Stimulated activated CD8-positive, alpha-beta memory T cell treated with anti-CD3 and anti-CD28 coated beads, Interleukin-7, amount 100 ng/mL, for 48 hours (primary cell): ENCODE results near the gene PARD3.

Source experiments
- DNase-seq, 2 donors: peaks; one replicate each; pipeline ENCODE4 v3.0.0-alpha.2; 2020; ENCODE audit warnings: low read depth in 1 of 2; ENCODE audit errors: extremely low read depth in 1 of 2

The PARD3 gene

DNA sequence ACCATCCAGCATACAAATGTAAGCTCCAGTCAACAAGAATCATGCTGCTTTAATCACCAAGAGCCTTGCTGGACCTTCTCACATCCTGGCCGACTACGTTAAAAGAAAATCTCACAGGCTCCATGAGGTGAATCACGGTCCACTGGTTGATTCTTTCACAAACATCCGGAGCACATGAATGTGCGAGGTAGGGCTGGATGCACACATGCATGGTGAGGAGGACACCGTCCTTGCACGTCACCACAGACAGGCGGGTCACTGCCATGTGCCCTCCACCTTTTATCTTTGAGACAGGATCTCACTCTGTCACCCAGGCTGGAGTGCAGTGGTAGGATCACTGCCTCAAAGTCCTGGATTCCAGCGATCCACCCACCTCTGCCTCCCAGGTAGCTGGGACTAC is 265.1 kb downstream of the PARD3 start:
- DNase-seq: no peak

DNA sequence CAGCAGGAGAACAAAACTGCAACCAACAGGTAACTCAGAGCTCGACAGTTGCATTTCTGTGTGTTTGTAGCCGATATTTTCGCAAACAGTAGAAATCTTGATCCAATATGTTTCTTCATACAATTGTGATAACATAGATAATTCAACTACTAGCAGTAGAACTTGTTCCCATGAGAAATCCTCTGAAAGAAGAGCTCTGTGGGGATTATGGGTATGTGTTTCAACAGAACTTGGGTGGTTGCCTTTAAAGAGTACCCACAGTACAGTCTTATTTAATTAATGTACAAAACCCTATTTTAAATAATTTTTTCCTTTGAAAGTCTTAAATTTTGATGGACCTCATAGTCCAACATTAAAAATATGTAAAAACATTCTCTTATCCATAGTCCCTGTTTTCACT is 266.1 kb downstream of the PARD3 start:
- DNase-seq: no peak

DNA sequence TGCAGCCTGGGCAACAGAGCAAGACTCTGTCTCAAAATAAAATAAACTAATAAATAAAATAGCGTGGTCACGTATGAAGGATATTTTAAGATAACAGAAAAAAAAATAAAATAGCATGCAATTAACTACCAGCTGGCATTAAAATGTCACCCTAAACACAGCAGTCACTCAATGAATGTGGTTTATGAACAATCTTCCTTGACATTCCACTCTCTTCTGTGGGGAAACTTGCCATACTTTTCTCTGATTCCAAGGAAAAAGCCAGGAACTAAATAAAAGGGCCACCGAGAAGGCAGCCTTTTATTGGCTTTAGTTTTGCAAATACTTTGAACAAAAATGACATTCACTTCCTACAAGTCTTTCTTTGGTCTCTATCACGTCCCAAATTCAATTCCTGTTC is 266.6 kb downstream of the PARD3 start:
- no peak for DNase-seq

DNA sequence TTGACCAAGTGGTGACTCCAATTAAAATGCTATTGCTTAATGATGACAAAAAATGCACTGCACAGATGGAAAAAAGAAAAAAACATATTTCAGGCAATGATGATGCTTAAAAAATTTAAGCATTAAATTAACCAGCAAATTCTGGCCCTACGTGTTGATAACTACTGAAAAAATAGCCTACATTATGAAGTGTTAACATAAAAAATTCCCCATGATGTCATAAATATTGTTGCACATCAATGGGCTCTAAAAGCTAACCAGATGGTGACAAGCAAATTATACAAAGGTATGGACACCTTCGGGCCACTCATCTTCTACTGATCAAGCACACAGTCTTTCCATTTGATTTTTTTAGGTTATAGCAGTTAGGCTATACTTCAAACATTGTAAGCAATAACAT is 267.4 kb downstream of the PARD3 start:
- no peak for DNase-seq

DNA sequence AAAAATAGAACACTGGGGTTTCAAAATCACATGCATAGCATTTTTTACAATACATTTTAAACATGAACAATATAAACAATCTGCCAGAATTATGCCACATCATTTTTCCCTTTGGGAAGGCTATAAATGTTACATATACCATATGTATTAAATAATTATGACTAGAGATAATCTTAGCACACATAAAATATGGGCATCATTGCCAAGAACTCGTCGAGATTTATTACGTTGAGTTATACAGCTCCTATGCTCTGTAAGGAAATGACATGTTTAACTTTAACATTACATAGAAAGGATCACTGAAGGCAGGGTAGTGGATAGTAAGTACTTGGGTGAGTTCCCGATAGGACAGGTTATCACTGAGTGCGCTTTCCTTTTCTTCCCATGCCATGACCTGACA is 267.8 kb downstream of the PARD3 start:
- no peak for DNase-seq

DNA sequence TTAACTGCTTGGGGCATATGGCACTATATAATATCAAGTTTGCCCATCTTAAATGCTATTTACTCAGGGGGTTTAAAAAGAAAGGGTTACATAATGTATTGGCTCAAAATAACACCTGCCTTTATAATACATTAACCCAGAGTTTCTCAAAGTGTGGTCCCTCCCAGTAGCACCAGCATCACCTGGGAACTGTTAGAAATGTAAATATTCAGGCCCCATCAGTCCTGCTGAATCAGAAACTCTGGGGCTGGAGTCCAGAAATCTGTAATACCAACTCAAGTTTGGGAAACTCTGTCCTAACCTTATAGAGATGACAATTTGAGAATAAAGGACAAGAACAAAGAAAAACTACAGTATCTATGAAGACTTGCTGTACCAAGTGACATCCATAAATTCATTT is 270.7 kb downstream of the PARD3 start:
- no peak for DNase-seq

DNA sequence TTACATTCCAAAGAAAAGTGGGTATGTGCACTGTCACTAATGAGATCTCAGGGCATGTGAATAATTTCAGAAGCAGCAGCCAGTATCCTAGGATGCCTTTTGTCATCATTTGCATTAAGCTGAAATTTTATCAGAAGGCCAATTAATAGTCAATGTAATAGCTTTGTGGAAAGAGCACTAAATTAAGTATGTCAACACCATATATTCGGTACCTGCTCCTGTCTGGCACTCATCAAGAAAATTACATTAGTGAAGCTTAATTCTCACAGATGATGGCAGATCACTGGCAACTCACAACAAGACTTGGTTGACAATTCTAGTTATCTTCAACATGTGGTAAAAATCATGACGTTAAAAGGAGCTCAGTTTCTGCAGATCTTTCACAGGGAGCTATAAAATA is 271.4 kb downstream of the PARD3 start:
- DNase-seq: no peak

DNA sequence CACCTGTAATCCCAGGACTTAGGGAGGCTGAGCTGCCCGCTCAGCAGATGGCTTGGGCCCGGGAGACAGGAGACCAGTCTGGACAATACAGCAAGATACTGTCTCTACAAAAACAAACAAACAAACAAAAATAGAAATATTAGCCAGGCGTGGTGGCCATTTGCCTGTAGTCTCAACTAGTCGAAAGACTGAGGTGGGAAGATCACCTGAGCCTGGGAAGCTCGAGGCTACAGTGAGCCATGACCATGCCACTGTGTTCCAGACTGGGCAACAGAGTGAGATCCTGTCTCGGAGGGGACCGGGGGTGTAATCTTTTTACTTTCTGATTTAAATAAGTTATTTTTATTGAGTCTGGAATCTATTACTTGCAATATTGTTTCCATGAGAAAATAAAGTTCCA is 274.6 kb downstream of the PARD3 start:
- no peak for DNase-seq

DNA sequence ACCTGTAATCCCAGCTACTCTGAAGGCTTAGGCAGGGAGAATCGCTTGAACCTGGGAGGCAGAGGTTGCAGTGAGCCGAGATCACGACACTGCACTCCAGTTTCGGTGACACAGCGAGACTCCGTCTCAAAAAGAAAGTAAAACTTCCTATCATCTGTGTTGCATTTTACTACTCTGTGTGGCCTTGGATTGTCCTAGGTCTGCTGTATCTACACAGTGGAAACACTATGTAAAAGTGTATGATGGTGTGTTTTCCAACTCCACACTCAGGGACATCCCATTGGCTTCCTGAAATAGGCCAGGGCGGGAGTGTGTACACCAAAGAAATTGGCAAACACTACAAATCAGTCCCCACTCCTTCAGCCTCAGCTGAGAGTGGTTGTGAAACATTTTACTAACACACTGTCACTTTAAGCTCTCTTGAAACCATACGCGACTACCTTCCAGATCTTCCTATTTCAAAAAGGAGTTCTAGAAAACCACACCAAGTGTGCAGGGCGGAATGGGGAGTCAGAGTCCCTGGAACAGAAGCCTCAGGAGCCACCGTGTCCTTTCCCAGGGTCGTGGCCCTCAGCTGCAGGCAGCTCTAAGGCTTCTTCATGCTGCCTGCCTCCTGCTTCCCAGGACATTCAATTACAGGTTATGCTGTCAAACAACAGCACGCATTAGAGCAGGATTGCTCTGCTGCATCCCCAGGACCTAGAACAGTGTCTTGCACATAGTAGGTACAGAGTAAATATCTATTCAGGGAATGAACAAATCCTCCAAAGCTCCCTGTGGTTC is 275.4 kb downstream of the PARD3 start:
- DNase-seq: no peak

DNA sequence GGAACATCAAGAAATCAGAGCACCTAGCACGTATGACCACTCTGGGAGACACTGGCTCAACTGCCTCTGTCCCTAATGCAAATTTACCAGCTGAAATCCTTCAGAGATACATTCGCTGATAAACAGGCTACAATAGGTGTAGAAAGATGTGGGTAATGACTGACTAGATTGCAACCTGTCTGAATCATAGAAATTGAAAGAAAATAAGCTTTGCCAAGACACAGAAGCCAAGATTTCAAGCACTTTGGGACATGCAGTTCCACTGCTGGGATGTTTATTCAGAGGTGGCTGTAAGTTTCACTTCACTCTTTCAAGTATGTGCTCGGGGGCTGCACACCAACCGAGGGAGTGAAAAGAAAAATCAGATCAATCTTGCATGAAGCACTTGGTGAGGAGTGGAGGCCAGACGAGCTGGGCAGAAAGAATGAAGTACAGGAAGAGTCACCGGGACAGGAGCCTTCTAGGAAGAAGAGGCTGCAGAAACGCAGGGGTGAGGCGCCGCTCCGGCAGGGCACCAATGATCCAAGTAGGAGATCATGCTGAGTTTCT is 276.7 kb downstream of the PARD3 start:
- DNase-seq: no peak

DNA sequence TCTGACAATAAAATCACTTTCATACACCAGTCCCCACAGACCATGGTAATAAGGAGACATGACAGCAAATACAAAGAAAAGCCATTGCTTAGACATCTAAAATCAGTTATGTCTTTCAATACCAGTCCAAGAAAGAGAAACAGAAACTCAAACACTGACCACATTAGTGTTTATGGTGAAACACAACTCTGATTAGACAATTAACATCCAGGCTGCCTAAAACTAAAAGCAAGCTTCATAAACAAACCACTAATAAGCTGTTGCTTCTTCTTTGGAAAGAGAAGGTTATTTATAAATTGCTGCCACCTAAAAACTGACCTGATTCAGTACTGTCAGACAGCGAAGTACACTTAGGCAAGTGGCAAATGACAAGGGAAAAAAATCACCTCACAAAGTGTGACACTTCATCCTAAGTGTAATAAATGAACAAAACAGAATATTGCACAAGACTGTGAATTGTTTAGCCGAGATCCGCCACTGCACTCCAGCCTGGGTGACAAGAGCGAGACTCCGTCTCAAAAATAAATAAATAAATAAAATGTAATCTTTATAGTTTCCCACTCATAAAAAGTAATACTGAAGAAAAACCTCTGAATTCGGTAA is 277.4 kb downstream of the PARD3 start:
- DNase-seq: no peak

DNA sequence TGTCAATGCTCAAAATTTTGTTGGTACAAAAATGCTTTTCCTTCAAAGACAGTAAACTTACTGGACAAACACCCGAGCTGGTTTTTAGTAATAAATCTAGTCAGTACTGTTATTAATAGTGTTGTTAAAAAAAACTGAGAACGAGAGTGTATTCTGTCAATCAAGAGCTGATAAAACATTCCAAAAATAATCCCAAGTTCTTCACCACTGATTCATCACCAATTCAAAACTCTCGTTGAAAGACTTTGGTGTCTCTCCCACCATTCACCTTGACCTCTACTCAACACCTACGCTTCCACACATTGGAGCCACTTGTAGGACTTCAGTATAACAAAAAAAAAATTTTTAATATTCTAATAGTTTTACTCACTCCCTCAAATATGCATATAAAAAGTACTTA is 279.2 kb downstream of the PARD3 start:
- DNase-seq: no peak

DNA sequence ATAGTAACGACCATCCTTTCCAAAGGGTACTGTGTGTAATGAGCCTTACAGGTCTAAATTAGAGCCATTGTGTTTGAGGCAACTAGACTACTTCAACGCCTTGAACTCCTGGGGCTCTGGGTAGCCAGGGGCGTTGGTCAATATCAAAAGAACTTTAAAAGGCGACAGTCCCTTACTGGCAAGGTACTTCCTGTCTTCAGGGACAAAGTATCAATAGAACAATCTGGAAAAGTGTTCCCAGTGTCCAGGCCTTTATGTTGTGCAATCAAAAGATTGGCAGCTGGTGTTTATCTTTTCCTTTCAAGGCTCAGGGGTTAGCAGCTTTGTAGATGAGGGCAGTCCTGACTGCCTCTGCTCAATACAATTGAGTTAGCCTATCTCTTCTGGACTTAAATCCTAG is 284.3 kb downstream of the PARD3 start:
- DNase-seq: no peak

DNA sequence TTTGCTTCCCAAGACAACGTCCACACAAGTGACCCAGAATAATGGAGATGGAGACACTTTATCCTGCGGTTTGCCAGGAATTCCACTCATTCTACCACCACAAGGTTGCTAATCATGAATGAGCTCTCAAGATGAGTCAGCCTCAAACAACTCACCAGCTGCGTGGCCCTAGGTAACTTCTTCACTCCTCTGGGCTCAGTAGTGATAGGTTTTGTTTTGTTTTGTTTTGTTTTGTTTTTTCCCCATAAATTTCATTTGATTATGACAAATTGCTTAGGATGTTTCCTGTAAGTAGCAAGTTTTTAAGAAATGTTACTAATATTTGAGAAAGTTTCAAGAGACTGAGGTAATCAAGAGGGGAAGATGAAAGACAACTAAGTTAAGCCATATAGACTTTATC is 286.8 kb downstream of the PARD3 start:
- DNase-seq: no peak

DNA sequence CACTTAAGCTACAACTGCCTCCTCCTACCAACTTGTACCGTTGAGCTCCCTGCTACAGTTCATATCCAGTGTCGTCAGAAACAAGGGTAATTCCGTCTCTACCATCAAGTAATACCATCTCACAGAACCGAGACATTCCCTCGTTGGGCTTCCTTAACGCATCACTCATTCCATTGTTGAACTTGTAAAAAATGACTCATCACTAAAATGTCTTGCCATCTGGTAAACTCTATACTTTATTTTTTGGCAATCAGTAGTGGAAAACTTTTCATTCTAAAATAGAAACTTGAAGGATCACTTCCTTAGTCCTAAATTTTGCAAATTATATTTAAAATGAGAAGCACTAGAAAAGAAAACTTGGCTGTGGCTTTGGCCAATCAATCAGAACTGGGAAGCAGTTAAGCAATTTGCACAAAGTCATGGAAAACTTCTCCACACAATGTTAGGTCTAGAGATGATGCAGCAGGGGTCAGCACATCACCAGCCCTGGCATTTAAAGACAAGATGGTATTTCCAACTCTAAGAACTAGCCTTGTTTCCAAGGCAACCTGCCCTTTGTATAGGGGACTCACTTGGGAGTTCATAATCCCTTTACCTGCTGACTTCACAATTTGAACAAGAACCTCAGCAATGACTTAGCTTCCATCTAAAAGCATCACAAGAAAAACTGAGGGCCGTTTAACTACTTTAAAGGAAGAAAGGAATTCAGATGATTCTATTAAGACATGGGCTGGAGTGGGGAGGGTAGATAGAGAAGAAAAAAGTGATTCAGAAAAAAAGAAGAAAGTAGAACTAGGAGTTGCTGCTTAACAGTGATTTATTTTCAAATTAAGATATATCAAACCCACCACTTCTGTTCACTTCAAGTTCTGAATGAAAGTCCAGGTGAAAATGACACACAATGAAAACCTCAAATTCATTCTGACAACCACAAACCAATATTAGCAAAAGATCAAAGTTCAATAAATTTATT is 288.1 kb downstream of the PARD3 start:
- no peak for DNase-seq

DNA sequence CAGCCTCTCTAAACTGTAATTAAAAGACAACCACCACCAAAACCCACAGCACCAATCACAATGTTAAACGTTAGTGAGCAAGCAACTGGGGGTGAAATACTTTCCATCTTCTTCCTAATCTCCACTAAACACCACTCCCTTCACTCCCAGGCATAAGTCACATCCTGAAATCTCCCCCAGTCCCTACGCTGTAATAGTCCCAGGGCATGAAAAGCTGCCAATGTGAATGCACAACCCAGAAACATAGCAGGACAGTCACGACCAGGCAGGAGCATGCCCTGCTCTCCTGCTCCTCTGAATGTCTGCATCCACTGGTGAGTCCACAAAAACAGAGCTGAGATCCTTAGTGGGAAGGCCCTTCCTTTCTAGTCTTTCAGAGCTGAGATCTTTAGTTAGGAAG is 288.9 kb downstream of the PARD3 start:
- no peak for DNase-seq

DNA sequence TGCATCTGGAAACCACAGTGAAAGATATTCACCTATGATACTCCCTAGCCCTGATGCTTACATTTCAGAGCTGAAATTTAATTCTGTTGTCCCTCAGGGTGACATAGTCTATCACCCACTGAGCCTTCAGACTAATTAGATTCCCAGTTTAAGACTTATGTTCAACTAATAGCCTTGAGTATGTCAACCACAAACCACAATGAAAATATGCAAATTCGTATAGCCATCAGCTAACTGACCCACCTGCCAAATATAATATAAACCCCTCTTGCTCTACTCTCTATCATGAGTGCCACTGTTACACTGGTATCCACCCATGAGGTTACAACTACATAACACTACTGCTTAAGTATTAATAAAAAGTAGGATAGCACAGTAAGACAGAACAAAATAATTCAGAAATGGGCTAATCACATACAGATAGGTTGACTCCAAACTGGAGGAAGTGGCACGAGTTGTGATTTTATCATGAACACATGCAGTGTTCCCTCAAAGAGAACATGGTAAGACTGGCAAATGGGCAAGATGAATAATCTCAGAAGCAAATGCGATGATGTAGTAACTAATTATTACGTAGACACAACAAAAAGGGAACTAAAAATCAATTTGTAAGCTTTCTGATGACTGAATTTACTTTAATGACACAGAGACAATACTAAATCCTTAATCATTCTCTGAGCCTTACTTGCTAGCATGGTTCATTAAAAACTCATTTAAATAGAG is 290.6 kb downstream of the PARD3 start:
- no peak for DNase-seq

DNA sequence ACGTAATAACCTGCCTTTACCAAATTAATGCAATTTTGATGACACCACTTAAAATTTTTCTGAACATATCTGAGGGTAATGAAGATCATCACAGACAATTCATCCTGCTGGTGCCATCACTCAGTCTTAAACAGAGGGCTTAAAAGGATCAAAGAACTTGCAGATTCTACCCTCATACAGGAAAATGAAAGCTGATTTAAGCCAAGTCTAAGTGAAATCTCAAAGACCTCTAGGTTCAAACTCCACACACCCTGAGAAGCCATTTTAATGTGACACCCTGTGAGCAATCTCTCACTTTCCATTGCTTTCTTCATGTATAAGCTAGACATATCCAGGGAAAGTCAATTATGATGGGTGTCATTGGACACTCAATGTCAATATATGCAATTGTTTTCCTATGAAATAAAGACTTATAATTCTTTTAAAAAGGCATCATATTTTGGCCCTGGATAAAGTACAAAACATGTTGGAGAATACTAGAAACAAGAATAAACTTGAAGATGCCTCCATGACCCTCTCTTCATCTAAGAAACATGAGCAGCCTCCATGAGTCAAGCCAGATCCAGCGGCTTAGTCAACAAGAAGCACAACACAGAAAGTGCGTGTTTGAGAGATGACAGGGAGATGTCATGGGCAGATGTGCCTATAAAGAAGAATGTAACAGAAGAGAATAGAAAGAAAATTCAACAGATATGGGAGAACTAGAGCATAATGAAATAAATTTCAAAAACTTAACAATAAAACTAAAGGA is 291.9 kb downstream of the PARD3 start:
- no peak for DNase-seq

DNA sequence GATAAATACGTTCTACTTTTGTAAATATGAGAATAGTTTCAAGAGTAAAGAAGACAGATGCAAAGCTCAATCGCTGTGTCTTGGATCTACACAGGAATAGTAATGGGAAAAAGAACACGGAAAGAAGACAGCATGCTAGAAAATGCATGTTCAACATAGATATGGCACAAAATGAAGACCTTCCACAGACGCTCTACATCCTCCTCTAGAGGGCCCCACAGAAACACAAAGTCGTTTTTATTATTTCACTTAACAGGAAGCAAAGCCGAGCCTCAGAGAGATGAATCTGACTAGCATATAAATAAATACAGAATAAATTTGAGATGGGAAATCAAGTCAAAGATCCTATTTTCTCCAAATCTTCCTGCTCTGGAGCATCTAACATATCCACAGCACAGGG is 292.6 kb downstream of the PARD3 start:
- DNase-seq: no peak

DNA sequence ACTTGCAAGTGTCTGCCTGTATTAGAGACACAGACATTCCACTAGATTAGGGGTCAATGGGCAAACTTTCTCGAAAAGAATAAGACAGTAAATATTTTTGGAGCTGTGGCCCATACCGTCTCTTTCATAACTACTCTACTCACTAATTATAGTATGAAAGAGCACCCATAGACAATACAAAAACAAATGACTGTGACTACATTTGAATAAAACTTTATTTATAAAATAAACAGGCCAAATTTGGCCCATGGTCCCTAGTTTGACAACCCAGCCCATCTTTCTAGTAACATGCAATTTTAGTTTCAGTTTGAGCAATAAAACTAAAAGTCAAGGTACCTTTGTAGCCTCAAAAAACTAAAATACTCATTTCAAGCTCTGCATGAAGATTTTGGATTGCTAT is 294.6 kb downstream of the PARD3 start:
- DNase-seq: no peak
